PC-3 (cell line): ENCODE measurements around the gene LRRC3B.

Experiments
- EZH2 ChIP-seq: fragments of 300-600 bp; sonication (generic); IDR thresholded peaks from one replicate; pipeline ENCODE4 v1.6.1; 2017; ENCODE audit warnings: antibody characterized with exemption, mild to moderate bottlenecking, low read length; ENCODE audit not compliant: unreplicated experiment
- EZH2phosphoT487 ChIP-seq: fragments of 300-600 bp; sonication (generic); IDR thresholded peaks from 2 replicates; pipeline ENCODE4 v1.6.1; 2018; ENCODE audit warnings: mild to moderate bottlenecking, antibody characterized with exemption, low read length, borderline replicate concordance
- TF ChIP-seq, protein P1 (sequence below): fragments of 300-600 bp; sonication (generic); conservative IDR thresholded peaks from 2 replicates; pipeline ENCODE4 v1.5.1; 2017; ENCODE audit warnings: antibody characterized with exemption, low read depth, mild to moderate bottlenecking, low read length

DNA sequence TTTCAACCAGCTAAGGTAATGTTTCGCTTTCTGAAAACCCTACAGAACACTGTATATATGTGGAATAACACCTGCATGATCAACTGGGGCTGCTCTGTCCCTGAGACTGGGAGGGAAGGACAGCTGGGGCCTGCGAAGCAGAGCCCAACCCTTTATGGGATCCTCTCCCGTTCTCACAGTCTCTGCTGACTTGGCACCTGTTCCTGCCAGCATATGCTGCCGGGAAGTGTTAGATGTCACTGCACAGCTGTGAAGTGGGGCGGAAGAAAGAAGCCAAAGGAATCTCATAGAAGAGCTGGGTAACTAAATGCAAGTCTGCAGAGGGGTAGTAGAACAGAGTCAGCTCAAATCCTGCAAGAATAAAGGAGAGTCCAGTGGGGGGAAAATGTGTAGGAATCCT, 29.6 kb downstream of the LRRC3B start:
- TF ChIP-seq, protein P1, sequence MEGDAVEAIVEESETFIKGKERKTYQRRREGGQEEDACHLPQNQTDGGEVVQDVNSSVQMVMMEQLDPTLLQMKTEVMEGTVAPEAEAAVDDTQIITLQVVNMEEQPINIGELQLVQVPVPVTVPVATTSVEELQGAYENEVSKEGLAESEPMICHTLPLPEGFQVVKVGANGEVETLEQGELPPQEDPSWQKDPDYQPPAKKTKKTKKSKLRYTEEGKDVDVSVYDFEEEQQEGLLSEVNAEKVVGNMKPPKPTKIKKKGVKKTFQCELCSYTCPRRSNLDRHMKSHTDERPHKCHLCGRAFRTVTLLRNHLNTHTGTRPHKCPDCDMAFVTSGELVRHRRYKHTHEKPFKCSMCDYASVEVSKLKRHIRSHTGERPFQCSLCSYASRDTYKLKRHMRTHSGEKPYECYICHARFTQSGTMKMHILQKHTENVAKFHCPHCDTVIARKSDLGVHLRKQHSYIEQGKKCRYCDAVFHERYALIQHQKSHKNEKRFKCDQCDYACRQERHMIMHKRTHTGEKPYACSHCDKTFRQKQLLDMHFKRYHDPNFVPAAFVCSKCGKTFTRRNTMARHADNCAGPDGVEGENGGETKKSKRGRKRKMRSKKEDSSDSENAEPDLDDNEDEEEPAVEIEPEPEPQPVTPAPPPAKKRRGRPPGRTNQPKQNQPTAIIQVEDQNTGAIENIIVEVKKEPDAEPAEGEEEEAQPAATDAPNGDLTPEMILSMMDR: no peak
- TF ChIP-seq EZH2phosphoT487 (no peak), EZH2 (no peak)
